ENCODE results near the gene SNX14.

SNX14 gene

GRCh38 chr6:85465762-85466161 lies 127.9 kb downstream of the SNX14 start:
- peaks cover 11% of the 10 kb centered on the region for H3F3A ChIP-seq (ENCODE audit: insufficient read depth, low read length)

DNA sequence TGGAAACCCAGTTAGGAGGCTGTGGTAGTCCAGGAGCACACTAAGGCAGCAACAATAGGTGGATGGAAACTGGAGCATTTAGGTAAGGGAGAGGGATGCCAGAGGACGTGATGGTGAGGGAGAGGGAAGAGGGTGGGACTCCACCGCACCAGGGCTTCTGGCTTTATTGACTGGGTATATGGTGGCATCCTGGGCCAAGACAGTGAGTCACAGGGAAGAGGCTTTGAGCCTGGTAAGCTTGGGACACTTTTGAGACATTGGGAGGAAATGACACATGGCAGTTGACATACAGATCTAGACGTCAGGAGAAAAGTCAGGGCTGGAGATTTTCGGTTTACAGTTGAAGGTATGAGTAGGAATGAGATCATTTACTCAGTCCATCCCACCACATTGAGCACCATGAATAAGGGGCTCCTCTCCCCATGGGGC lies 128.9 kb downstream of the SNX14 start:
- H3K4me1 ChIP-seq (ENCODE audit: low read length), result peaks cover 64% of the 10 kb centered on the region
- no peak overlapping the region for H2AFZ ChIP-seq (ENCODE audit: low read length)
- H3K27ac ChIP-seq (ENCODE audit: low read length), result no peak overlapping the region
- no peak overlapping the region for H3K9ac ChIP-seq (ENCODE audit: low read length)
- H3K4me2 ChIP-seq (ENCODE audit: low read depth, low read length), result no peak overlapping the region
- no peaks in the 10 kb centered on the region for H4K20me1 ChIP-seq (ENCODE audit: insufficient read depth, low read length)
- no peak overlapping the region for H3K4me3 ChIP-seq (ENCODE audit: low read length)
- H3F3A ChIP-seq (ENCODE audit: insufficient read depth, low read length), result peaks cover 15% of the 10 kb centered on the region
- no peak for DNase-seq
- H3K79me2 ChIP-seq (ENCODE audit: low read length), result no peaks in the 10 kb centered on the region
- H3K27me3 ChIP-seq (replicated peaks; ENCODE audit: insufficient read depth, low read length), result no peaks in the 10 kb centered on the region
- H3K36me3 ChIP-seq (replicated peaks; ENCODE audit: insufficient read depth, low read length), result no peaks in the 10 kb centered on the region
- no peak for TF ChIP-seq CTCF (IDR thresholded peaks at IDR 0.05; ENCODE audit: low read length)
- no peak for TF ChIP-seq EZH2 (optimal IDR thresholded peaks at IDR 0.05; ENCODE audit: low read depth, low read length)
- no peak for TF ChIP-seq EZH2phosphoT487 (IDR thresholded peaks at IDR 0.05; ENCODE audit: low read length)
- H3K9me2 ChIP-seq (replicated peaks; ENCODE audit: insufficient read depth, low read length), result no peaks in the 10 kb centered on the region
- no peaks in the 10 kb centered on the region for H3K9me3 ChIP-seq (replicated peaks; ENCODE audit: insufficient read depth, low read length)

More at GRCh38 chr6:85465762-85466161, 127.9 kb downstream of the SNX14 start:
- DNase-seq, result peak; percentile 57
- Histone ChIP-seq H3K36me3 (replicated peaks; ENCODE audit: insufficient read depth, low read length) (no peaks in the 10 kb centered on the region), H3K27ac (ENCODE audit: low read length) (no peak overlapping the region), H3K4me1 (ENCODE audit: low read length) (peaks cover 53% of the 10 kb centered on the region), H3K27me3 (replicated peaks; ENCODE audit: insufficient read depth, low read length) (no peaks in the 10 kb centered on the region), H3K4me2 (ENCODE audit: low read depth, low read length) (peak overlapping the region; percentile 40; the same call in 1 of the 2 replicates), H3K9me2 (replicated peaks; ENCODE audit: insufficient read depth, low read length) (no peaks in the 10 kb centered on the region), H3K9me3 (replicated peaks; ENCODE audit: insufficient read depth, low read length) (no peaks in the 10 kb centered on the region), H3K4me3 (ENCODE audit: low read length) (no peak overlapping the region), H3K79me2 (ENCODE audit: low read length) (no peaks in the 10 kb centered on the region), H4K20me1 (ENCODE audit: insufficient read depth, low read length) (no peaks in the 10 kb centered on the region), H2AFZ (ENCODE audit: low read length) (no peak overlapping the region), H3K9ac (ENCODE audit: low read length) (no peak overlapping the region)
- TF ChIP-seq EZH2 (optimal IDR thresholded peaks at IDR 0.05; ENCODE audit: low read depth, low read length) (no peak), CTCF (IDR thresholded peaks at IDR 0.05; ENCODE audit: low read length) (no peak), EZH2phosphoT487 (IDR thresholded peaks at IDR 0.05; ENCODE audit: low read length) (no peak)

GRCh38 chr6:85464260-85464644 lies 129.4 kb downstream of the SNX14 start:
- Histone ChIP-seq H2AFZ (ENCODE audit: low read length) (no peak overlapping the region), H3K9me3 (replicated peaks; ENCODE audit: insufficient read depth, low read length) (no peaks in the 10 kb centered on the region), H3K4me2 (ENCODE audit: low read depth, low read length) (no peak overlapping the region), H3F3A (ENCODE audit: insufficient read depth, low read length) (peaks cover 15% of the 10 kb centered on the region), H3K36me3 (replicated peaks; ENCODE audit: insufficient read depth, low read length) (no peaks in the 10 kb centered on the region), H3K4me3 (ENCODE audit: low read length) (no peak overlapping the region), H3K27ac (ENCODE audit: low read length) (no peak overlapping the region), H3K27me3 (replicated peaks; ENCODE audit: insufficient read depth, low read length) (no peaks in the 10 kb centered on the region), H4K20me1 (ENCODE audit: insufficient read depth, low read length) (no peaks in the 10 kb centered on the region), H3K79me2 (ENCODE audit: low read length) (no peaks in the 10 kb centered on the region), H3K4me1 (ENCODE audit: low read length) (peaks cover 68% of the 10 kb centered on the region), H3K9ac (ENCODE audit: low read length) (no peak overlapping the region), H3K9me2 (replicated peaks; ENCODE audit: insufficient read depth, low read length) (no peaks in the 10 kb centered on the region)
- TF ChIP-seq EZH2 (optimal IDR thresholded peaks at IDR 0.05; ENCODE audit: low read depth, low read length) (no peak), EZH2phosphoT487 (IDR thresholded peaks at IDR 0.05; ENCODE audit: low read length) (no peak), CTCF (IDR thresholded peaks at IDR 0.05; ENCODE audit: low read length) (no peak)
- no peak for DNase-seq

Data from MM.1S (cell line).